GM10847 (cell line): Measurements from ENCODE around the gene SLC5A12.

Source experiments
- POLR2A ChIP-seq: IDR thresholded peaks from 2 replicates; pipeline ENCODE4 v1.6.1; 2011; ENCODE audit not compliant: insufficient read length; ENCODE audit errors: extremely low read depth

The SLC5A12 gene

DNA sequence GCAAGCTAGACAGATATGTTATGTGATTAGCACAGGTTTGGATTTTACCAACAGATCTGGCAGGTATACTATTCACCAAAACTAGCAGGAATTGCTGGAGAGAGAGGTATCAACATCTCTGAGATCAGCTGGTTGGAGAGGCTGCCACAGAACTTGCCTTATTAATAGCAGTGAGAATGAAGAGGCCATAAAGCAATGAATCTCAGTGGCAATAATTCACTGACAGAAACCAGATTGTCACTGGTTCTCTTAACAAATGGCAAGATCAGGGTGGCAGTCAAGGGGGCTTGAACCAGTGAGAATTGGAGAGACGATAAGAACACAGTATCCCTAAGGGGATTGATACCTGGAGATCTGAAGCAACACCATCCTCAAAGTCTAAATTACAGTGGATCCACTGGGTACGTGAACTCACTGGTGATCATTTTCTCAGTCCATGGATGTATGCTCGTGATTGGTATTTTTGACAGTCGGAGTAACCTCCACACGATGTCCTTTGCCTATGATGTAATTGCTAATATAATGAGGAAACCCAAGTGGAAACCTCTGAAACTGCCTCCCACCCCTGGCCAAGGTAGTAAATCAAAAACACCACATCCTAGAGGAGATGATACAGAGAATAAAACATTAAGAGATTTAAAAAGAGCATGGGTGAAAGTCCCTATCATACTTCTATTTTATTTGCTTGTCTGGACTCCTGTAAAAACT, 17.7 kb upstream of the SLC5A12 start:
- no peak for TF ChIP-seq POLR2A

GRCh38 chr11:26734691-26735090, 12.8 kb upstream of the SLC5A12 start:
- no peak for TF ChIP-seq POLR2A

DNA sequence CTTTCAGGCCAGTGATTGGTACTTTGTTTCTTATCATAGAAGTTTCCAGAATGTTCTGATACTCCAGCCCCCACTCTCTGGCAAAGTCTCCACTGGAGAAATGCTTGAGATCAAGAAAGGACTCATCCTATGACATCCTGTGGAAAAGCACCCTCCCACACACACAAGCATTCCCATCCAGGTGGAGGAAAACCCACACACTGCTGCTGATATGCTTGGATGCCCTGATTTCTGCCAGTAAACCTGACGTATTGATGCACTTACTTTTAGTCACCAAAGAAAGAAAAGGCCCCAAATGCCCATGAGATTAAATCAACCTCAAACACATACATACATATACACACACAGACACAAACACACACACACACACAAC, 9.2 kb upstream of the SLC5A12 start:
- no peak for TF ChIP-seq POLR2A

- TF ChIP-seq POLR2A: no peak
Observed at GRCh38 chr11:26730414-26731083, 8.7 kb upstream of the SLC5A12 start.

DNA sequence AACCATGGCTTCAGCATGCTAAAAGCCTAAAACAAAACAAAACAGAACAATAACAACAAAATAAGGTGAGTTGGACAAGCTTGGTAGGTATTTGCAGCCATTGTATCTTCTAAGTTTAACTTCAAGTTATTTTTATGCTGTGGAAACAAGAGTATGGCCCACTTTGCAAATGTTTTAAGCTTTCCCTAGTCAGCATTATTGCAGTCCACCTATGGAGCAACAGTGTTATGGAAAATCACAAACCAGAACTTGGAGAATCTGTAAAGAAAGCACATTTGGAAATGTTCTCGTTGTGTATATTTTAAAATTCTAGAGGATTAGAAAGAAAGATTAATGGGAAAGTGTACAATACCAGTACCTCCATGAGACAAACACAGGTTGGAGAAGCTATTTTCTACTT, 7.4 kb upstream of the SLC5A12 start:
- TF ChIP-seq POLR2A: no peak

DNA sequence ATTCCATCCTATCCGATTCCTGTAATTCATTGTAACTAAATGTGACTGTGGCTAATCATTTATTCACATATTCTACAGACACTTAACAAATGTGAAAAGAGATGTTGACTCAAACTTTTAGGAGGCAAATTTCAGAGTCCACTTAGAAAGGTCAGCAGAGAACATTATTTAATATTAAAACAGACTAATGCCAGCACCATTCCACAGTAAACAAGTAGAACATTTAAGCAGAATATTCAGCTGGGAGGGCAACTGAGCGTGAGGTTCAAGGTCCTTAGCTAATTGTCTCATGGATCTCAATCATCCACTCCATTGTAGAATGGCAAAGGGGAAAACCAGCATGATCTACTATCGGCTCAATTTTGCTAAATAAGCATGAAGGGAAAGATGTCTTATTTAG, 5.1 kb upstream of the SLC5A12 start:
- no peak for TF ChIP-seq POLR2A

DNA sequence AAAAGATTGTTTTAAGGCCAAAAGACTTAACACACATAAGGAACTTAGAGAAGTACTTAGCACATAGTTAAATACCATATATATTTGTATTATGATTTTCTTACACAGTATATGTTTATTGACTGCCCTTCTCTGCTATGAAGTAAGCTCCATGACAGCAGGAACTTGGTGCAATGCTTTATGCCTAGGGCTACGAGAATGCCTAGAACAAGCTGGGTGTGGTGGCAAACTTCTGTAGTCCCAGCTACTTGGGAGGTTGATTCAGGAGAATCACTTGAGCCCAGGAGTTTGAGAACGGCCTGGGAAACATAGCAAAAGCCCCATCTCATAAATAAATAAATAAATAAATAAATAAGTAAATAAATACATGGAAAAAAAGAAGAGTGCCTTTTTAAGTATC, 1.9 kb downstream of the SLC5A12 start:
- no peak for TF ChIP-seq POLR2A

DNA sequence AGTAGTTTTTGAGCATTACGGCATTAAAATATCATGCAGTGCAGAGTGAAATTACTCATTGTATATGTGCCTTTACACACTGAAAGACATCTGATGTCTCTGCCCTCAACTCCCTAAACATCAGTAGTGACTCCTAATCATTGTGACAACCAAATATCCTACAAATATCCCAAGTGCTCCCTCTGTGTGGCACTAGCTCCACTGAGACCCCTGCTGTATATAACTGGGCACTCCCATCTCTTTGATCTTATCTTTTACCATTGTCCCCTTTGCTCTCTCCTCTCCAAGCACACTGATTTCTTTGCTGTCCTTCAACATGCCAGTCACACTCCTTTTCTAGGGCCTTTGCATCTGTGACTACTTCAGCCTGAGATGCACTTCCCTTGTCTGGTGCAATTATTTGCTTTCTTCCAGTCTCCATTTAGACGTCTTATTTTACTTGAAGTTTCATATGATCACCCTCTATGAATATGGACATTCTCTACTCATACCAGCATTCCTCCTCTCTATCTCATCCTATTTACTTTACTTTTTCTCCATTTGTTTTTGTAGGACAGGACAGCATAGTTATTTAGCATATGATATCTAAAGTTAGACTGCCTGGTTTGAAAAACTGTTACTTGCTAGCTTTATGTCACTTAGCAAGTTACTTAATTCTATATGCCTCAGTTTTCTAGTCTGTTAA, 2.4 kb downstream of the SLC5A12 start:
- no peak for TF ChIP-seq POLR2A

GRCh38 chr11:26717771-26718170, 4.1 kb downstream of the SLC5A12 start:
- no peak for TF ChIP-seq POLR2A

GRCh38 chr11:26715133-26715532, 6.7 kb downstream of the SLC5A12 start:
- no peak for TF ChIP-seq POLR2A

GRCh38 chr11:26712497-26712896, 9.4 kb downstream of the SLC5A12 start:
- no peak for TF ChIP-seq POLR2A

DNA sequence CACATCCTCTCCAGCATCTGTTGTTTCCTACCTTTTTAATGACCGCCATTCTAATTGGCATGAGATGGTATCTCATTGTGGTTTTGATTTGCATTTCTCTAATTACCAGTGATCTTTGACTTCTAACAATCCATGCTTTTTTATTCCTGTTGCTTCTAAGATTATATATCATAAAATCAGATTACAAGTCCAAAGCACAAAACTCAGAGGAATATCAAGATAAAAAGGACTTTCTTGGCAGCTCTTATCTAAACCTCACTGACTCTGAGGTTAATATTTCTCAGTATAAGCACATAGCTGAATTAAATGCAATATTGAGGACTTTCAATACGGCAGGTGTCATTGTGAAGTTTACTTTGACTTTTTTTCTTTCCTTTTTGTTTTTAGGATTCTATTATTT, 11.4 kb downstream of the SLC5A12 start:
- TF ChIP-seq POLR2A: no peak

GRCh38 chr11:26708736-26709456, 13.0 kb downstream of the SLC5A12 start:
- TF ChIP-seq POLR2A: no peak

GRCh38 chr11:26706181-26706580, 15.7 kb downstream of the SLC5A12 start:
- TF ChIP-seq POLR2A: no peak

- no peak for TF ChIP-seq POLR2A
Observed at GRCh38 chr11:26704249-26704648, 17.6 kb downstream of the SLC5A12 start.
